Measurements from ENCODE around the gene PML. TPM values are rescaled to one million over a fixed set of nuclear protein-coding genes. Genes with fewer than 3 reads are reported as not detected.

Gene PML
- polyA plus RNA-seq, 3 donors: 13.1 to 40.7 (median 20.6) TPM

GRCh38 chr15:73948982-73949381, 45.5 kb upstream of the PML start:
- no CpG with 5 or more reads among the region's 4 CpGs for WGBS (ENCODE audit: insufficient coverage)
- H3K9me3 ChIP-seq (replicated peaks in 1 of 2; ENCODE audit: control insufficient read depth in 1 of 2, insufficient read depth in 1 of 2, low read length in 2 of 2): no peaks in the 10 kb centered on the region
- no peak overlapping the region for H2AFZ ChIP-seq (ENCODE audit: insufficient read depth, low read depth, low read length, poor library complexity, severe bottlenecking)
- no peaks in the 10 kb centered on the region for H4K20me1 ChIP-seq (ENCODE audit: insufficient read depth, low read length)
- intact Hi-C loops (cut with micrococcal nuclease): no loop called here
- no peak overlapping the region for H3K4me3 ChIP-seq (replicated peaks in 1 of 3; ENCODE audit: low read depth in 2 of 3, low read length in 3 of 3)
- Mint-ChIP-seq H3K27ac (no peak overlapping the region), H3K9me3 (no peaks in the 10 kb centered on the region), H3K4me1 (peaks cover 3% of the 10 kb centered on the region), H3K27me3 (ENCODE audit: low read depth in 3 of 3) (peaks cover 2 to 5% (median 5%) of the 10 kb centered on the region in 3 donors), H3K36me3 (no peaks in the 10 kb centered on the region), H3K4me3 (no peak overlapping the region)
- H3K4me2 ChIP-seq (replicated peaks; ENCODE audit: extremely low read depth, low read length, poor library complexity, severe bottlenecking): no peak overlapping the region
- no peak for DNase-seq
- H3K27ac ChIP-seq (ENCODE audit: low read depth in 1 of 2, low read length in 2 of 2): no peak overlapping the region
- no peak overlapping the region for H3K9ac ChIP-seq (ENCODE audit: insufficient read depth, low read length, poor library complexity, severe bottlenecking)
- no peaks in the 10 kb centered on the region for H3K79me2 ChIP-seq (ENCODE audit: insufficient read depth, low read length)
- H3K27me3 ChIP-seq (ENCODE audit: control insufficient read depth in 2 of 2, insufficient read depth in 2 of 2, low read length in 2 of 2): no peaks in the 10 kb centered on the region
- no peak for TF ChIP-seq CTCF (IDR thresholded peaks at IDR 0.05)
- H3K36me3 ChIP-seq (replicated peaks in 1 of 2; ENCODE audit: control insufficient read depth in 1 of 2, insufficient read depth in 2 of 2, low read length in 2 of 2): no peaks in the 10 kb centered on the region
- peaks cover 4 to 8% of the 10 kb centered on the region in 2 donors for H3K4me1 ChIP-seq (ENCODE audit: control insufficient read depth in 1 of 2, insufficient read depth in 2 of 2, low read length in 2 of 2)

- Histone ChIP-seq H3K27ac (ENCODE audit: low read depth in 1 of 2, low read length in 2 of 2) (no peak overlapping the region), H3K9ac (ENCODE audit: insufficient read depth, low read length, poor library complexity, severe bottlenecking) (no peak overlapping the region), H3K36me3 (replicated peaks in 1 of 2; ENCODE audit: control insufficient read depth in 1 of 2, insufficient read depth in 2 of 2, low read length in 2 of 2) (no peaks in the 10 kb centered on the region), H2AFZ (ENCODE audit: insufficient read depth, low read depth, low read length, poor library complexity, severe bottlenecking) (no peak overlapping the region), H3K4me2 (replicated peaks; ENCODE audit: extremely low read depth, low read length, poor library complexity, severe bottlenecking) (no peak overlapping the region), H4K20me1 (ENCODE audit: insufficient read depth, low read length) (no peaks in the 10 kb centered on the region), H3K9me3 (replicated peaks in 1 of 2; ENCODE audit: control insufficient read depth in 1 of 2, insufficient read depth in 1 of 2, low read length in 2 of 2) (no peaks in the 10 kb centered on the region), H3K4me3 (replicated peaks in 1 of 3; ENCODE audit: low read depth in 2 of 3, low read length in 3 of 3) (no peak overlapping the region), H3K27me3 (ENCODE audit: control insufficient read depth in 2 of 2, insufficient read depth in 2 of 2, low read length in 2 of 2) (no peaks in the 10 kb centered on the region), H3K79me2 (ENCODE audit: insufficient read depth, low read length) (no peaks in the 10 kb centered on the region), H3K4me1 (ENCODE audit: control insufficient read depth in 1 of 2, insufficient read depth in 2 of 2, low read length in 2 of 2) (peaks cover 4 to 8% of the 10 kb centered on the region in 2 donors)
- H3K36me3 Mint-ChIP-seq: no peaks in the 10 kb centered on the region
- H3K27ac Mint-ChIP-seq: no peak overlapping the region
- 93% methylated on average over 9 of the region's 10 CpGs for WGBS (ENCODE audit: insufficient coverage)
- peaks cover 3% of the 10 kb centered on the region for H3K4me1 Mint-ChIP-seq
- no peaks in the 10 kb centered on the region for H3K9me3 Mint-ChIP-seq
- intact Hi-C loops (cut with micrococcal nuclease): no loop called here
- TF ChIP-seq CTCF (IDR thresholded peaks at IDR 0.05): no peak
- no peak overlapping the region for H3K4me3 Mint-ChIP-seq
- DNase-seq: no peak
- H3K27me3 Mint-ChIP-seq (ENCODE audit: low read depth in 3 of 3): peaks cover 2 to 5% (median 5%) of the 10 kb centered on the region in 3 donors
Observed at GRCh38 chr15:73949496-73949895, 45.0 kb upstream of the PML start.
